HG02571 (cell line): ENCODE results near the gene TK2.
"Not testable (repeated sequence)": the region's sequence is repeated elsewhere in the genome, so short reads cannot be mapped to it uniquely, and the experiment has no call there.

ENCODE experiments used
- ATAC-seq: cut with Tn5 transposase; IDR thresholded peaks from one replicate; pipeline ENCODE4 v1.9.1; 2021; ENCODE audit warnings: mild to moderate bottlenecking, moderate library complexity; ENCODE audit not compliant: unreplicated experiment

The TK2 gene

GRCh38 chr16:66549284-66550131 is at the start of gene TK2:
Gene TK2 (minus strand): TSS chr16:66550122. CDS start chr16:66550061, 61 bp downstream.
- ATAC-seq, result no peak

- no peak for ATAC-seq
These were observed 48.2 kb upstream of the TK2 start for GRCh38 chr16:66598111-66598510.

GRCh38 chr16:66596986-66597848 is 47.3 kb upstream of the TK2 start:
- no peak for ATAC-seq

GRCh38 chr16:66596559-66596958 is 46.6 kb upstream of the TK2 start:
- not testable (repeated sequence) for ATAC-seq

GRCh38 chr16:66594739-66595138 is 44.8 kb upstream of the TK2 start:
- ATAC-seq, result no peak

- ATAC-seq, result no peak
These were observed 42.9 kb upstream of the TK2 start for GRCh38 chr16:66592814-66593213.

- ATAC-seq, result no peak
These were observed 42.3 kb upstream of the TK2 start for GRCh38 chr16:66592241-66592640.

- ATAC-seq, result no peak
These were observed 41.1 kb upstream of the TK2 start for GRCh38 chr16:66591018-66591417.

GRCh38 chr16:66590322-66590721 is 40.4 kb upstream of the TK2 start:
- no peak for ATAC-seq

GRCh38 chr16:66588981-66589713 is 39.2 kb upstream of the TK2 start:
- no peak for ATAC-seq

- ATAC-seq, result no peak
These were observed 38.1 kb upstream of the TK2 start for GRCh38 chr16:66587881-66588600.

- no peak for ATAC-seq
These were observed 35.7 kb upstream of the TK2 start for GRCh38 chr16:66585481-66586239.

GRCh38 chr16:66581246-66581952 is 31.5 kb upstream of the TK2 start:
- ATAC-seq, result no peak

GRCh38 chr16:66580605-66581209 is 30.8 kb upstream of the TK2 start:
- no peak for ATAC-seq

GRCh38 chr16:66578651-66579531 is 29.0 kb upstream of the TK2 start, which contains the start of gene CMTM2:
Gene CMTM2 (plus strand): TSS chr16:66579463. CDS start chr16:66579608, 145 bp downstream.
- no peak for ATAC-seq

GRCh38 chr16:66576296-66576695 is 26.4 kb upstream of the TK2 start:
- ATAC-seq, result no peak

- no peak for ATAC-seq
These were observed 25.1 kb upstream of the TK2 start for GRCh38 chr16:66575060-66575459.

- no peak for ATAC-seq
These were observed 24.6 kb upstream of the TK2 start for GRCh38 chr16:66574531-66574930.
